Measurements from ENCODE around the gene HABP4. TPM values are rescaled to one million over a fixed set of nuclear protein-coding genes. Genes with fewer than 3 reads are reported as not detected.
A peak's percentile ranks its signal among the peaks of the same experiment; 100 is the strongest.

The HABP4 gene
- total and polyA plus RNA-seq, 10 of the 15 experiments (the other 5 are each of a cell fraction or from before 2014, with no cell fraction given): 1.6 to 15.4 (median 11.6) TPM

DNA sequence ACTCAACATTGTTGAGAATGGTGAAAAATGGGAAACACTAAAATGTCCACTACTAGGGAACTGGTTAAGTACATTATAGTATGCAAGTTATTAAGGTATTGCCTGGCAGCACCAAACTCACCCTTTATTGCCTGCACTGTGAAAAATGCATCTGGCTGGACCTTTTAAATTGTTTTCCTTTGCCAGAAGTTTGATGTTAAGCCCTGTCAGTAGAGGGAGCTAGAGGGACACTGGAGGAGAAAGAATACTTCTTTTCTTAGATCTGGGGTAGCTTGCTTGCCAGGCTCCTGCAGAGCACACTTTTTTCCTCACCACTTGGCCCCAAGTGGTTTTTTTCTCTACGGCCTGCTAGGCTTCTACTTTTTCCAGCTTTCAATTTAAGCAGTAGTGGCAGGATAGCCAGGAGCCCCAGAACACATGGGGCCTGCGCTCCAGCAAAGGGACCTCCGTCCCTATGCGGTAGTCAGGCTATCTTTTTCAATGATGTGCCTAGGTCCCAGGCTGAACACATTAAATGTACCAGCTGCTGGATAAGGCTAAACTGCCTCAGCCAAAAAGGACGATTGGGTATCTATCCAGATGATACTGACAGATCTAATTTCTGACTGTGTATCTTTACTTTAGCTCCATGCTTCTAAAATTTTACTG, 8.0 kb upstream of the HABP4 start:
- ATAC-seq: peak; percentile 85
- DNase-seq (ENCODE audit: low read depth, low spot score): no peak
- ChIA-PET RAD21 (ENCODE audit: unreplicated experiment) (interaction anchor here (0.6 to 2.6 kb wide), 17 partner anchors 8 to 521 kb away, joined by 3 to 19 read pairs (median 4); partner anchors contain the start of gene HABP4), SMC1A (ENCODE audit: uncharacterized antibody, unreplicated experiment) (interaction anchor here (0.6 to 2.4 kb wide), 19 partner anchors 10 to 1822 kb away, joined by 3 to 29 read pairs (median 5); partner anchors contain the start of gene ZNF782), POLR2A (no interaction called here), CTCF (interaction anchor here (0.7 to 4.3 kb wide), 32 partner anchors 8 to 663 kb away, joined by 3 to 42 read pairs (median 4); partner anchors contain the start of genes HABP4 and PRXL2C)
- 60% methylated on average over 5 of the region's 5 CpGs for WGBS (ENCODE audit: insufficient coverage, insufficient replicate concordance, low lambda C conversion rate, missing lambda C conversion rate)
- no TSS peak for BruUV-seq (replicated peaks)
- Histone ChIP-seq H3K36me3 (ENCODE audit: control insufficient read depth in 2 of 2, insufficient read depth in 2 of 2, low read length in 1 of 2) (no peaks in the 10 kb centered on the region), H3K4me3 (no peak overlapping the region), H3K9ac (ENCODE audit: control insufficient read depth, insufficient read depth, low read length) (no peak overlapping the region), H3K4me1 (ENCODE audit: control insufficient read depth, insufficient read depth, low read length) (no peaks in the 10 kb centered on the region), H3K79me2 (ENCODE audit: control insufficient read depth, insufficient read depth, low read length) (no peaks in the 10 kb centered on the region), H3K27ac (ENCODE audit: control insufficient read depth, insufficient read depth) (no peak overlapping the region), H3K9me3 (replicated peaks; ENCODE audit: control insufficient read depth, insufficient read depth, low read length) (no peaks in the 10 kb centered on the region), H4K20me1 (ENCODE audit: control insufficient read depth, insufficient read depth) (no peaks in the 10 kb centered on the region), H2AFZ (ENCODE audit: control insufficient read depth, low read depth, low read length) (no peak overlapping the region), H3K4me2 (ENCODE audit: control insufficient read depth, insufficient read depth) (no peak overlapping the region), H3K27me3 (replicated peaks in 1 of 2; ENCODE audit: control insufficient read depth in 2 of 2, insufficient read depth in 2 of 2, low read length in 1 of 2) (no peaks in the 10 kb centered on the region)
- TF ChIP-seq RAD21 (IDR thresholded peaks at IDR 0.05; ENCODE audit: insufficient read depth, low read depth, low read length): peak; percentile 84
- no peak for TF ChIP-seq SIX5 (IDR thresholded peaks at IDR 0.05; ENCODE audit: low read depth, low read length, severe bottlenecking)
- TF ChIP-seq CEBPB (IDR thresholded peaks at IDR 0.05; ENCODE audit: borderline replicate concordance in 1 of 2, low read depth in 2 of 2, low read length in 2 of 2): no peak
- no peak for TF ChIP-seq ZSCAN29 (IDR thresholded peaks at IDR 0.05)
- no peak for TF ChIP-seq SRF (IDR thresholded peaks at IDR 0.05; ENCODE audit: low read depth in 2 of 2, low read length in 2 of 2)
- no peak for TF ChIP-seq YBX1 (IDR thresholded peaks at IDR 0.05)
- no peak for TF ChIP-seq RB1 (IDR thresholded peaks at IDR 0.05; ENCODE audit: borderline replicate concordance)
- TF ChIP-seq, protein P1, sequence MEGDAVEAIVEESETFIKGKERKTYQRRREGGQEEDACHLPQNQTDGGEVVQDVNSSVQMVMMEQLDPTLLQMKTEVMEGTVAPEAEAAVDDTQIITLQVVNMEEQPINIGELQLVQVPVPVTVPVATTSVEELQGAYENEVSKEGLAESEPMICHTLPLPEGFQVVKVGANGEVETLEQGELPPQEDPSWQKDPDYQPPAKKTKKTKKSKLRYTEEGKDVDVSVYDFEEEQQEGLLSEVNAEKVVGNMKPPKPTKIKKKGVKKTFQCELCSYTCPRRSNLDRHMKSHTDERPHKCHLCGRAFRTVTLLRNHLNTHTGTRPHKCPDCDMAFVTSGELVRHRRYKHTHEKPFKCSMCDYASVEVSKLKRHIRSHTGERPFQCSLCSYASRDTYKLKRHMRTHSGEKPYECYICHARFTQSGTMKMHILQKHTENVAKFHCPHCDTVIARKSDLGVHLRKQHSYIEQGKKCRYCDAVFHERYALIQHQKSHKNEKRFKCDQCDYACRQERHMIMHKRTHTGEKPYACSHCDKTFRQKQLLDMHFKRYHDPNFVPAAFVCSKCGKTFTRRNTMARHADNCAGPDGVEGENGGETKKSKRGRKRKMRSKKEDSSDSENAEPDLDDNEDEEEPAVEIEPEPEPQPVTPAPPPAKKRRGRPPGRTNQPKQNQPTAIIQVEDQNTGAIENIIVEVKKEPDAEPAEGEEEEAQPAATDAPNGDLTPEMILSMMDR (IDR thresholded peaks at IDR 0.05 in 2 of 3, conservative IDR thresholded peaks at IDR 0.05 in 1 of 3; ENCODE audit: control insufficient read depth in 2 of 3, extremely low read depth in 1 of 3, insufficient read depth in 1 of 3, low read depth in 3 of 3, low read length in 3 of 3): peak; percentile 68 to 72 (median 71)
- TF ChIP-seq POLR2AphosphoS2 (IDR thresholded peaks at IDR 0.05; ENCODE audit: low read depth, low read length): no peak
- no peak for TF ChIP-seq HDAC2 (IDR thresholded peaks at IDR 0.05)
- TF ChIP-seq SMC3 (IDR thresholded peaks at IDR 0.05; ENCODE audit: borderline replicate concordance, low read length): peak; percentile 68; the same call in 1 of the 2 replicates
- no peak for TF ChIP-seq MXI1 (IDR thresholded peaks at IDR 0.05; ENCODE audit: low read depth, low read length)
- no peak for TF ChIP-seq LARP7 (IDR thresholded peaks at IDR 0.05)
- TF ChIP-seq SMARCA5 (IDR thresholded peaks at IDR 0.05): no peak
- in situ Hi-C loops (cut with MboI) (no loop called here), intact Hi-C loops (cut with micrococcal nuclease; ENCODE audit: unreplicated experiment) (loop anchor here (1.0 to 5.0 kb wide), 3 partner anchors 115 to 224 kb away; no protein-coding TSS in a partner anchor)
- no peak for FAIRE-seq

Measured in GM12878 (cell line).